ENCODE data around the gene KRT73.

Gene KRT73

DNA sequence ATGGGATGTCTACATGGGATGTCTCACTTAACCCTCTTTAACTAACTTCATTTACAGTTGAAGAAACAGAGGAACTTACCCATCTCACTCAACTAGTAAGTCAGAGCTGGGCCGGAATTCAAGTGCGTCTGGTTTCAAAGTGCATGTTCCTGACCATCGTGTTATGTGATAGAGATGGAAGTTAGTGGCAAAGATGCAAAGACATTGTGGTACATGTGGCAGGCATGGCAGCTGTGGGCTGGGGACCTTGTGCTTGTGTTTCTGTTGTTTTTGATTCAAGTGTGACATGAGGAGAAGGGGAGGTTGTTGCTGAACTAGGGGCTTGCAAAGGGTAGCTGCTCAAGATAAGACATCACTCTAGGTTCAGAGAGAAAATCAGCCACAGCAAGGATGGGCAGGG, 42.4 kb downstream of the KRT73 start:
- in situ Hi-C loops (cut with HindIII; ENCODE audit: low sequenced_read_pairs): no loop called here

DNA sequence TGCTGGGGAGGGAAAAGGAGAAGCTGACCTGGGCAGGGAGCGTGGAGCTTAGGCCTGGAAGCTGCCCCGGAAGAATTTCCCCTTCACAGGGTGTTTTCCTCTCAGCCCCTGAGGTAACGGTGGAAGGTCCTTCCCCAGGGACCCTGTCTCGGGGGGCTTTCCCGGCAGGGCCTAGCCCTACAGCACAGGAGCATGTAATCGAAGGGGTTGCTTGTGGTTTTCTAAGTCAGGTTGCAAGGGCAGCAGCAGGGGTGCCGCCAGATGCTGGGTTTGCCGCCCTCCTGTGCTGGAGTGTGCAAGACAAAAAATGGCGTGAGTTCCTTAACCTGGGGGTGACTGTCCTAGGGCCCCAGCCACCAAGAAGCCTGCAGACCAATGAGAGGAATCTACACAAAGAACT, 43.1 kb downstream of the KRT73 start:
- in situ Hi-C loops (cut with HindIII; ENCODE audit: low sequenced_read_pairs): no loop called here

DNA sequence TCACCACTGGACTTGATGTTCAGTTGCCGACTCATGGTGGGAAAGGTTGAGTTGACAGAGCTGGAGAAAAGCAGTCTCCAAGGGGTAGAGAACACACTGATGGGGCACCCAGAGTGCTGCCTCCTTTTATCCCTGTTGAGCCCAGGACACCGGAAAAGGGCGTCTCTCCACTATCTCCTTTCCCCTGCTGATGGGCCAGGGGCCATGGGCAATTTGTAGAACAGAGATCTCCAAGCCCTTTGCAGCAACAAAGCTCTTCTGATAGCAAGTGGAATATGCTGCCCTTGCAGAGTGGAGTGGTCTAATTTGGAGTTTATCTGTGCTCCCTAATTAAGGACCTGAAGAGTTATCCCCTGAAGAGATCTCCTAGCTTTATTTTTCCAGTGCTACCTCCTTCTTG, 44.6 kb downstream of the KRT73 start, which contains the start of gene KRT74:
Gene KRT74 (minus strand): TSS at position 101 of the 400 bp plus-strand sequence. CDS start 66 bp downstream, at position 35.
- in situ Hi-C loops (cut with HindIII; ENCODE audit: low sequenced_read_pairs): no loop called here

GRCh38 chr12:52573306-52573705, 45.1 kb downstream of the KRT73 start:
- in situ Hi-C loops (cut with HindIII; ENCODE audit: low sequenced_read_pairs): no loop called here

- in situ Hi-C loops (cut with HindIII; ENCODE audit: low sequenced_read_pairs): no loop called here
Observed at GRCh38 chr12:52570511-52570910, 47.8 kb downstream of the KRT73 start.

- in situ Hi-C loops (cut with HindIII; ENCODE audit: low sequenced_read_pairs): no loop called here
Observed at GRCh38 chr12:52568111-52568510, 50.2 kb downstream of the KRT73 start.

DNA sequence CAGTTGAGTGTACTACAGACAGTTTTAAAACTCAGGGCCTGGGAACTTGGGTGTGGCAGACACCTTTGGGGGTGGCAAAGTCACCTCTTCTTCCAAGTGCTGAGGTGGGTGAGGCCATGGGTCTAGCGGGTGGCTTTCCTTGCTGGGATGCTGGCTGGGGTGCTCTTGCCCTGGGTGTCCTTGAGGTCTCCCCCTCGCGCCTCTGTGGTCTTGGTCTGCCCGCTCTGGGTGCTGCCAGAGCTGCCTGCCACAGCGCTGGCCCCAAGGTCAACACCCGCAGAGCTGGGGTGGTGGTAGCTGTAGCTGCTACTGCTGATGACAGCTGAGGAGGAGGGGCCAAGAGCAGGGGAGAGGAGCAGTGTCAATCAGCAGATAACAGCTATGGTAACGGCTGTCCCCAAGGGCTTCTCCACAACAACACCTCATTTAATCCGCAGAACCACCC, 51.5 kb downstream of the KRT73 start:
- in situ Hi-C loops (cut with HindIII; ENCODE audit: low sequenced_read_pairs): no loop called here

DNA sequence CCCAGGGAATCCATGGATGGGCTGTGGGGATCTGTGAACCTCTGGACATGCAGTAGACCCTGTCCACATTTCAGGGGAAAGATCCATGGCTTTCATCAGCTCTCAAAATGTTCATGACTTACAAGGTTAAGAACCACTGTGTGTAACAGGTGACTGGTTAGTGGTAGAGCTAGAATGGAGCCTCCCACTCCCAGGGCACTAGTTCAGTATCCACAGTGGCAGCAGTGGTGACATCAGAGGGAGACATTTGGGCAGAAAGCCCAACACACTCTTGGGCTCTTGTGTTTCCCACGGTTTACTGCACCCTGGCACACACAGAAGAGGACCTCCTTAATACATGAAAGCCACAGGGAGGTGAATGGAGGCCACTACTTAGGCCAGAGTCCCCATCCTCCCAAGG, 53.8 kb downstream of the KRT73 start:
- in situ Hi-C loops (cut with HindIII; ENCODE audit: low sequenced_read_pairs): no loop called here

GRCh38 chr12:52561880-52562449, 56.4 kb downstream of the KRT73 start:
- in situ Hi-C loops (cut with HindIII; ENCODE audit: low sequenced_read_pairs): no loop called here

- in situ Hi-C loops (cut with HindIII; ENCODE audit: low sequenced_read_pairs): no loop called here
Observed at GRCh38 chr12:52559979-52560378, 58.4 kb downstream of the KRT73 start.

DNA sequence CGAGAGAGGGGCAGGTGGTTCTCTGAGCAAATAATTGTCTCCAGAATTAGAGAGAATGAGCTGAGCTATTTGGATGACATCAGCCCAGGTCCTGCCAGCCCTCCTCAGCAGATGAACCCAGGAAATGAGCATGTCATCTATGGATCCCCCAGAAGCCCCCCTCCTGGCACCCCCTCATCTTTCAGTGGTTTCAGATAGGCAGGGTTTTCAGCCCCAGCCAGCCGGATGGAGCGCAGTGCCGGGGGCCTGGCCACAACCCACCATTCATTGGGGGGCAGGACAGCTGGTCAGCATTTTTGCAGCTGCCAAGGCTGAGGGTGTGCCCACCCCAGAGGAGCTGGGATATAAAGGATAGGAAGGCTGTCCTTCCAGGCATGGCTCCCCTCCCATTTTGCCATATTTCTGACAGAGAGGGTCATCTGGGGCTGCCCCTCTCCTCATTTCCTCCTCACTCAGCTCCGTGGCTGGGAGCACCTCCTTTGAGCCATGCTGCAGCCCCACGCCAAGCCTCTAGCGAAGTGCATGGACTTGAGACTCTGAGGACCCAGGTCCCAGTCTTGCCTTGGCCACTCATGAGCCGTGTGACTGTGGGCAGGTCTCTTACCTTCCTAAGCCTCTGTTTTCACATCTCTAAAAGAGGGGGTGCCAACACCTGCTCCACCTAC, 59.4 kb downstream of the KRT73 start:
- in situ Hi-C loops (cut with HindIII; ENCODE audit: low sequenced_read_pairs): no loop called here

Data from DLD1 (cell line).